Mucosa of gallbladder (tissue), 1 donor: Measurements from ENCODE around the gene PSIP1. TPM values are rescaled to one million over a fixed set of nuclear protein-coding genes. Genes with fewer than 3 reads are reported as not detected.
"Not testable (repeated sequence)": the region's sequence is repeated elsewhere in the genome, so short reads cannot be mapped to it uniquely, and the experiment has no call there.

Source experiments
- DNase-seq: peaks from one replicate; pipeline ENCODE4 v3.0.0-alpha.2; 2020; ENCODE audit warnings: low spot score
- total RNA-seq: library from RNA; stranded (reverse); gene quantifications from one replicate; pipeline ENCODE4 v1.2.1, GENCODE V29; 2021
- donor health status: DM: no; HTN: no; CAD: no.

Gene PSIP1
- 45.1 TPM for total RNA-seq

GRCh38 chr9:15510789-15511575 lies at the start of gene PSIP1:
TSS of gene PSIP1 (minus strand) at chr9:15510970. CDS start at chr9:15510188, 782 bp downstream.
- DNase-seq = peak; percentile 77

DNA sequence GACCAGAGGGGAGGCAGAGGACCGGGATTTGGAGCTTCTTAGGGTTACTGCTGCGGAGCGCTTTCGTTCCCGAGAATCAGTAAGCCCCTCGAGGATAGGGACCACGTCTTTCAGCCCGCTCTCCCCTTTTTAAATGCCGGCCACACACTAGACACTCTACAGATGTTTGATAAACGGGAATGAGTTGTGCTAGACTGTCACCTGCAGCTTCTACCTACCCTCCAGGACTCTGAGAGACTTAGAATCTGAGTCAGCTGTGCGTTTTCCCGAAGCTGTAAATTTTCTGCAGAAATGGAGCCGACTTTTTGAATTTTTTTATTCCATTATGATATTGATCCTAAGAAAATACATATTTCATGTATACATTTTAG lies 42.7 kb upstream of the PSIP1 start:
- DNase-seq = no peak

DNA sequence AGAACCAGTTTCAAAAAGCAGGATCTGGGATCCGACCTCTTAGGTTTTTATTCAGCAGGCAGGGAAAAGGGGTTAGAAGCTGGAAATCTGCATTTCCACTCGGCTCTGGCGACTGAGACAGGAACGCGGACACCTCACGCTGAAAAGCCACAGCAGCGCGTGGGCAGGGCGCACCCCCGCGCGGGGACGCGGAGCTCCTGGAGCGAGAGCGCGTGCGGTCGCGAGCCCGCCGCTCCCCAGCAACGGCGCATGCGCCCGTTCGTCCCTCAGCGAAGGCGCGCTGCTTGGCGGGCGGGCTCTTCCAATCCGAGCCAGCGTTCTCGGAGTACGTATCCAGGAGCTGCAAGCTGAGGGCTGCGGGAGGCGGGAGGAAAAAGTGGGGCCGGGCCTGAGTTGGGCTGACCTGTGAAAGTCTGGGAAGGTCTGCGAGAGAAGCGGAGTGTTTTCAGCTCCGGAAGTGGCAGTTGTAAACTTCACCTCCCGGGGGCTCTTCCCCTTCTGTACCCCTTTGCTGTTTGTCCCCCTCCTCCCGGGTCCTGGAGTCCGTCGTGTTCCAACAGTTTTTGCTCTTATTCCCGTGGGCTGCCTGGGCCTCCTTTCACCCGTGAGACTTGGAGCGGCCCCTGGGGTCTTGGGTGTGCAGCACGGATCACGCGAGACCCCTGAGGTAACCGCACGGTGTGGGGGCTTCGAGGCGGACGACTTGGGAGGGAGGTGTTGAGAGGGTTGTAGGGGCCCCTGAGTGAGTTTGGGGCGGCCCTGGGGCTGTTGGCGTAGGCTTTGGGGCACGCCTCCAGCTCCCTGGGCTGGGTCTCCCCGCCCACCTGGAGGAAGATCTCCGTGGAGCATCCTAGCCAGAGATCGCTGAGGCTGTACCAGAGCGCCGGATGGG lies 42.1 kb upstream of the PSIP1 start, which contains the start of gene CCDC171:
Gene CCDC171 (plus strand): TSS at position 408 of the 892 bp plus-strand sequence. CDS start 11,046 bp downstream, outside the sequence.
- DNase-seq = peak; percentile 94

GRCh38 chr9:15549611-15550010 lies 38.8 kb upstream of the PSIP1 start:
- no peak for DNase-seq

- no peak for DNase-seq
Observed at GRCh38 chr9:15543047-15543813, 32.5 kb upstream of the PSIP1 start.

- no peak for DNase-seq
Observed at GRCh38 chr9:15542624-15543023, 31.9 kb upstream of the PSIP1 start.

- no peak for DNase-seq
Observed at GRCh38 chr9:15541872-15542271, 31.1 kb upstream of the PSIP1 start.

GRCh38 chr9:15531380-15531779 lies 20.6 kb upstream of the PSIP1 start:
- no peak for DNase-seq

DNA sequence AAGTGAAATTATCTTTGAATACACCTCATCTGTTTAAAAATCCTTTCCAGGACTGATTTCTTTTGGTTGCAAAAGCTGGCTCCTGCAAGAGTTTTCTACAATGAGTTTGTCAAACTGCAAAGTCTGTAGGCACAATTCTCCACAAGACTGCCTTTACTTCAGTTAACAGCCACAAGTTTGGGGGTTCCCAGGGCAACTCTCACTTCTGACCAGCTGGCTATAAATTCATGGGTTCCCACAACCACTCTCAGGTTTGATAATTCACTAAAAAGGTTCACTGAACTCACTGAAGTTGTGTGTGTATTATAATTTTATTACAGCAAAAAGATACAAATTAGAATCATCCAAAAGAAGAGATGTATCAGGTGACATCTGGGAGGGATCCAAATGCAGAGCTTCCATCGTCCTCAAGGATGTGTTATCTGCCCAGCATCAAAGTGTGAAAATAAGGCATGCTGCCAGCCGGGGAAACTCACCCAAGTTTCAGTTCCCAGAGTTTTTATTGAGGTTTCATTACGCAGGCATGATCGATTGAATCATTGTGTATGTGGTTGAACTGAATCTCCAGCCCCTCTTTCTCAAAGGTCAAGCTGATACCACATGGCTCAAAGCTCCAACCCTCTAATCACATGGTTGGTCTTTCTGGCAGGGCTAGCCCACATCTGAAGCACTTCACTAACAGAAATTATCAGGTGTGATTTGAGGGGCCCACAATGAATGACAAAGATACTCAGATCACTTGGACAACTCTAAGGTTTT lies 19.0 kb upstream of the PSIP1 start:
- DNase-seq = no peak

- DNase-seq = not testable (repeated sequence)
Observed at GRCh38 chr9:15527035-15527434, 16.3 kb upstream of the PSIP1 start.

DNA sequence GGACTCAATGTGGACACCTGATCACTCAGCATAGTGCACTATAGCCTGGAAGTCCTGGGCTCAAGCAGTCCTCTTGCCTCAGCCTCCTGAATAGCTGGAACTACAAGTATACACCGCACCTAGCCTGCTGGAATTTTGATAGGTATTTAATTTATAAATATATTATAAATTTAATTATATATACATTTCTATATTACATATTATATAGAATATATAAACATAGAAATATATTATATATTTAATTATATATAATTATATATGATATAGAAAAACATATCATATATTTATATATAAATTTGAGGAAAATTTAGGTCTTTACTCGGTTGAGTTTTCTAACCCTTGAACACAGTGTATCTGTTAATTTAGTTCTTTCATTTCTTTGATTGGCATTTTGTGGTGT lies 15.2 kb upstream of the PSIP1 start:
- no peak for DNase-seq

DNA sequence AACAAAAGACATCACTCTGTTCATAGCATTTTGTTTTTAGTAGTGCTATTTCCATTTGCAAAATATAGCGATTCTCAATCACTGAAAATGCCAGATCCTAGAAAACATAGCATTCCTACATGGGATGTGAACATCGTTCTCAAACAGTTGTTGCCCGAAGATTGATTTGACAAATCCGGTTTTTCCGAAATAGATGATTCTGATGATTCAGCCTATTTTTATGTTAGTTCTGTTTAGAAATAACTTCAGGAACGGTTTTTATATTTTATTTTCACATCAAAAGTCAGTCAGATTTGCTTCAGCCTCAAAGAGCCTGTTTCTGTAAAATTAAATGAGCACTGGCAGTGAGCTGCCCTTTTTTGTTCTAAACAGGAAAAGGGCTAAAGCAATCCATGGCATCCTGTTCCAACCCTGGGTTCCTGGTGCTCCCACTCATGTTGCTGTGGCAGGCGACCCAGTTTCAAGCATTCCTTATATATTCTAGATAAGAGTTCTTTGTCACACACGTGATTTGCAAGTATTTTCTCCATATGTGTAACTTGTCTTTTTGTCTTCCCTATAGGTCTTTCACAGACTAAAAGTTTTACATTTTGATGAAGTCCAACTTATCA lies 14.2 kb upstream of the PSIP1 start:
- DNase-seq = no peak

DNA sequence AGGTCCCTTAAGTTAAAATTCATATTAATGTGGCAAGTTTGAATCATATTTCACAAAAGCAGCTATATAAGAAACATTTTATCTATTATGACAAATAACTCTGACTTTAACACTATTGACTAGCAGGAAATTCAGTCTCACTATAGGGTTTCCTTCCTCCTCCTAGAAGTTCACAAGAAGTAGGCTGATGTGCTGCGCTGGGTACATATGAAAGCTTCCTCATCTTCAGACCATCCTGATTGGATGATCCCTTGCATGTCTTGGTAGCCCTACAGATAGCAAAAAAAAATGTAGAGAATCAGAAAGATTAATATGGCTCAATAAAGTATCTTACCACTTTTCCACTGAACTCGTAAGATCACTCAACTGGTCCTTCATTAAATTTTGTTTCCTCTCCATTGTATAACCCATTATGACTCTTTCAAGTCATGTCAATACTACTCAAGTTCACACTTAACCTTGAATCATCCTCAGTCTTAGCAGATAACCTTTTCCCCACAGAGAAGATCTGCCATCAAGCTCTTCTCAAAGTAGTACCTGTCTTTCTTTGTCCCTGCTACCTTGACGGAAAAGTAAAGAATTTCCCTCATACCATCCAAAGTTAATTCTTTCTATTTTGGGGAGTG lies 11.5 kb upstream of the PSIP1 start:
- no peak for DNase-seq

- DNase-seq = no peak
Observed at GRCh38 chr9:15521254-15521653, 10.5 kb upstream of the PSIP1 start.

GRCh38 chr9:15519831-15520230 lies 9.1 kb upstream of the PSIP1 start:
- DNase-seq = no peak

DNA sequence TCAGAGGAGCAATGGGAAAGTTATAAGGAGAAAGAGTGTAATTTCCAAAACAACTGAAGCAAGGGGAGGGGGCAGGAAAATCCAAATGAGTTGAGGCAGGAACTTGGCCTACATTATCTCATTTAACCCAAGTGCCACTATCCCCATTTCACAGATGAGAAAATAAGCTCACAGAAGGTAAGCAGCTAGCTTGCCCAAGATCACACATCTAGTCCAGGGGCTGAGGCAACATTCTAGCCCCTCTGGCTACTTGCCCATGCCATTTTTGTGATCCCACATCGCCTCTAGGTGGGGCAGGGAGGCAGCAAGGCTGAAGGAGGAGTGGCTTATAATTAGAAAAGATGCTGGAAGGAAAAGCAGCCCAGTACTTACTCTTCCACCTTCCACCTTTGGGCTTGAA lies 2.6 kb upstream of the PSIP1 start:
- no peak for DNase-seq

DNA sequence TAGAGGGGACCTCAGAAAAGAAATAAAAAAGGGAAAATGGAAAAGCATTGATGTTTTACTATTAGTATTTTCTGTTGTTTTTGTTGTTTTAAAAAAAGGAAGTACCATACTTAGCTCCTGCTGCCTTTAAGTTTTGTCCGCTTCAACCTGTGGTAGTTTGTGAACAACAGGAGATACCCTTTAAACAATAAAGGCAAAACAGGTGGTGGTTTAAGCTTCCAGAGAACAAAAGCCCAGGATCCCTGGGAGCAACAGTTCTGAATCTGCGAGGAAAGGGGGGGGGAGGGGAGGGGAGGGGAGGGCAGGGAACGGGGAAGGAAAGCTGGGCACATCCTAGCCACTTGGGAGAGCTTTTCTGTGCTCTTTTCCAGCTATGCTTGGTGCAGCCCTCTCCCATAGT lies 2.1 kb upstream of the PSIP1 start:
- no peak for DNase-seq

GRCh38 chr9:15512204-15512603 lies 1.4 kb upstream of the PSIP1 start:
- no peak for DNase-seq

- no peak for DNase-seq
Observed at GRCh38 chr9:15509931-15510788, 610 bp downstream of the PSIP1 start.
